Pulmonary artery endothelial cell (primary cell): ENCODE data around the gene ZNF697. TPM values are rescaled to one million over a fixed set of nuclear protein-coding genes. Genes with fewer than 3 reads are reported as not detected.

Source experiments
- DNase-seq: peaks from one replicate; pipeline ENCODE4 v3.0.0-alpha.2; 2011; ENCODE audit warnings: low read depth, low spot score
- total RNA-seq: library from RNA; depleted of rRNA; stranded (reverse); fragments of >200 nt; gene quantifications from 2 replicates; pipeline ENCODE4 v1.2.3, GENCODE V29; 2014

Gene ZNF697
- total RNA-seq, 1 donor from 2014 or later: 19.5 TPM

DNA sequence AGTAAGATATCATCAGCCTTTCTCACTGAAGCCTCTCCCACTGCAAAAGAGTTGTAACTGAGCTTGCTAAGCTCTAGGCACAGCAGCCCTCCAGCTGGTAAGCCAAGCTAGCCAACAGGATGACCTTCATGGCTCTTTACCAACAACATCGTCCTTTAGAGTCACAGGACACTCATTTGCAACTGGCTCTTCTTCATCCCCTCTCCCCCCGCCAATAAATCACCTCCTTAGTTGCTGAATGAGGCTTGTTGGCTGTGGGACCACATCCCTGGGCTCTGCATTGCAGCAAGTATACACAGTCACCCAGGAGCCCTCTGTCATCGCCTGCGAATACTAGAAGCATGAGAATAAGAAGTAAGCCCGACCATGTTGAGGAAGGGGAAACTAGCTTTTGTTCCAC is 16.0 kb upstream of the ZNF697 start:
- DNase-seq: no peak

DNA sequence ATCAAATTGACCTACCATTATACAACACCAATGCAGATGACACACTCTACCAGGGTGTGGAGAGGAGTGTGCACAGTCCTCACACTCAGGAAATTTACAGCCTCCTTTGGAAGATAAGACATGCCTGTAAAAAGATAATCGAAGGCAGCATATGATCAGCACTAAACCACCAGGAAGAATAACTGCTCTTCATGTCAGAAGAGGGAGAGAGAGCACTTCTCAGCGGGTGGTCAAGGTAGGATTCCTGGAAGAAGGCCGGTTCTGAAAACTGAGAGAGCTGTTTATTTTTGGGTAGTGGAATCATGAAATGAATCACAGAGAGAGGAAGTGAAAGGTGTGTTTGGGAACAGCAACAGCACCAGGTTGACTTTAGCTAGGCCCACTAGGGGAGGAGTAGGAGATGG is 14.0 kb upstream of the ZNF697 start:
- no peak for DNase-seq

DNA sequence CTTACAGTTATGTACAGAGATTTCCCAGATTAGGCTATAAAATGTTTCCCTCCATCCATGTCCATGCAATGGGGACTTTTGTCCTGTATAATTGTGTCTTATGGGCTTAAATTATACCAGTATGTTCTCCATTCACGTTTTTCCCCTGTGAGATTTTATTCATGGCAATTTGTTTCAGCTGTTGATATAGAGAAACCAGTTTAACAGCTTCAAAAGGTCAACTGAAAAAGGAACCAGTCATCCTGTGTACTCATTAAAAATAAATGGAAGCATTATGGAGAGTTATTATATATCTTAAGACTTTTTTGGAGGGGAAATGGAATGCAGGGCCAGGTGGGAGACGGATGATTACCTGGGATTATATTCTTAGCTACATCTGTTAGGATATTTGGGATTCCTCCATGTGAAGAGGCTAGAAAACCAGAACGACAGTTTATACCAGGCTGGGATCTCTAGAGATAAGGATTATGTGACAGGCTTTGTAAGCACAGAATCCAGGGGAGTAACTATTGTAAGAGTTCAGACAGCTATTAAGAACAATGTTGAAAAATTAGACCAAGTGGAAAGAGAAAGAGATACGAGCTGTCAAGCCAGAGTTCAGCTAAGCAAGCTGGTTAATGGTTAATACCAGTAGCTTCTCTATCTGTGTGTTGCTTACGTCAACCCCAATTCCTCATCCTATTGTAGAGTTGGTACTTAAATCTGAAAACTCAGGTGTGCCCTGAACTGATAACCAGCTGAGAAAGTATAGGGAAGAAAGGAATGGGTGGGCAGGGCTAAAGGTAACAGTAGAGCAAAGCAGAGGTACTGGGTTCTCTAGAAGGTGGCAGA is 12.4 kb upstream of the ZNF697 start:
- DNase-seq: no peak

DNA sequence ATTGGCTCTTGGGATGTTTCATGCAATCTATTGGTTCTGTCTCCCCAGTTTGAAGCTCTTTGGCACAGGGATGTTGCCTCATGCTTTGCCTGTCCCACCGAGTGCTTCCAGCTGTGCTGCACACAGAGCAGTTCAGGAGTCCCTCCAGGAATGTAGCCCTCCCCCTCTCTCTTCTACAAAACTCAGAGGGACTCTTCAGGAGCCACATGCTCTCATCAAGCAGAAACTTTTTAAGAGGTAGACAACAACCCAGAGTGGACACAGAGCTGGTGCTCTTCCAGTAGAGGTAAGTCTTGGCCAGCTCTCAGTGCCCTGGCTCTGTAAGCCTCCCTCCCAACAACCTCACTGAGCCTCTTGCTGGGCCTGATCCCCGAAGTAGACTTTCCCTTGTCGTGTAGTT is 11.6 kb upstream of the ZNF697 start:
- no peak for DNase-seq

DNA sequence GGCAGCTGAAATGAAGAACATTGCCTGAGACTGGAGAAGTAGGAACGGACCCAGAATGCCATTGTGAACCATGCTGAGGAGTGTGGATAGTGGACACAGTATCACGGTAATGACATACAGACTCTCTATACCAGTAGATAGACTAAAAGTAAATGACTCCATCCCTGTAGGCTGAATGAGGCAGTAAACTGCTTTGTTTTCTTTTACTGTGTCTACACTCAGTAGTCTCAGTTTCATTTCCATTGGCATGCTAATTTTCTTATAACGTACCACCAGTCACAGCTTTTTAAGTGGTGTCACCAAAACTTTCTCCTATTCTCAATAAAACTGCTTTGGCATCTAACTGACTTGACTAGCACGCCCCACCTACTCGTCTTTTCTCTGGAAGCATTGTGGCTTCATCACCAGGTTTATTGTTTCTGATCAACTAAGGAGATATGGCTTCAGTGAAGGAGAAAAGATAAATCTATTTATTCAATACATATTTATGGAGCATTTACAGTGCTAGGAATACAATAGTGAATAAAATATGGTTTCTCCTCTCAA is 8.4 kb upstream of the ZNF697 start:
- DNase-seq: no peak

DNA sequence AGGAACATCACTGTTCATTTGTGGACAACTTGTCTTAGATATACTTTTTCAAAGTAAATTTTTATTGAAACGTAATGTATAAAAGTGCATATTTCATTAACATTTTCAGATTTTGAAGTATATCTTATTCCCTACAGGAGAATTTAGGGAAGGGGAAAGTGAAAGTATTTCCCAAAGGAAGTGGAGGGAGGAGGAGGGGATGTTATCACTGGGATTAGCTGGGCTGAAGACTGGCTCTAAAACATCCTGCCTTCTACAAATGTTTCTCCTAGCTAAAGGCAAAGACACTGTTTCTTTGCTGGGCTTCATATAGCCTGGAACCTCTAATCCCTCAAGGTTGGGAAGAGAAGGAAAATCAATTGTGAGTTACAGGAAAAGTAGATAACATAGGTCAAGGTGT is 7.1 kb upstream of the ZNF697 start:
- no peak for DNase-seq

DNA sequence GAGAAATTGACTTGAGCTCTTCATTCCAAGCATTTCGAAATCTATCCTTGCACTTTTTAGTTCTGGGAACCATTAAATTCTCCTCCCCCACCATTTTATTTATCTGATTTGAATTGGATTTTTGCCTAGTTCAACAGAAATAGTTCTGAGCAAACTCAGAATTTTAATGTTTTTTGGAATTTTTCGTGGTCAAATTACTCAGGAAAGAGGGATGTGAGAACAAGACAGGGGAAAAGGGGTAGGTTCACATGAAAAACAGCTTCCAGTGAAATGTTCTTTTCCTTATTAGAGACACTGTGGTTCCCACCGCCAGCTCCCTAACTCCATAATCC is 5.7 kb upstream of the ZNF697 start:
- DNase-seq: no peak

DNA sequence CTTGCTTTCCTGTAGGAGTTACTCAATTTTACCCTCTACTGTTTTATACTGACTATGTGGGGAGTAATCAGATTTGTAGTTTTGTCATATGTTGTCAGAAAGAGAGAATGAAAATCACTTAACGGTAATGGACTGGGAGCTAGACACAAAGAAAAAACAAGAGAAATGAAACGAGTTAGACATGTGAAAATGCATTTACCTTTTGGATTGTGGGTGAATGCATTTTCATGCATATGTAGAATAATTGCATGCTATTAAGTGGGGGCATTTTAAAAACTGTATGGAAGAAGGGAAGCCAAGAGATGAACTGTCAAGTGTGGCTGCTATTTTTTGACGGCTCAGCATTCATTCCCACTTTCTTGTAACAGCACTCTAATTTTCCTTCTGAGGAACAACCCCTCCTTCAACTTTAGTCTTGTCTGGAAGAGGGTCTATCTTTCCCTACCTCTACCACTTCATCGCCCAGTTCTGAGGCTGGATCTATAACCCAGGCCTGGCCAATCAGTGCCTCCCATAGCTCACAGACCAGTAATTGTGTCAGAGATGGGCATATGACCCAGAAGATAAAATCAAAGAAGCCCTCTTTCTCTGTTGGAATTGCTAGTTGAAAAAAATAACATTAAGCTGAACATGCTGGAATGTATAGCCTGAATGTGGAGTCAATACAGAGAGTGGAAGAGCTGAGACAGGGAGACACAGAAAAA is 5.2 kb upstream of the ZNF697 start:
- no peak for DNase-seq

DNA sequence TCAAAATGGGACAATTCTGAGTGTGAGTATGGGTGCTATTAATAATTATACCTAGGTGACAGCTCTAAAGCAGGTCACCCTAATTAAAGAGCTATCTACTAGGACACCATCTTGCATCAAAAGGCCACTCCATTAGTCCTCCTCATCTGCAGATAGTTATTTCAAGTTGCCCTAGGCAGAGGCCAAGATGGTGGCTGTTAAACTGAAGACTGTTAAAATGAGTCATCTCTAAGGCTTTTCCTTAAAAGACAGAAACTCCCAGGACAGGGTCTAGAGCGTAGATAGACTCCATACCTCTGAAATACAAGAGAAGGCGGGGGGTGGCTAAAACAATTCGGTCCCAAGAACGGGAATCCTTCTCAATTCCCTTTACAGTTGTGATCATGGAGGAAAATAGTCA is 4.5 kb upstream of the ZNF697 start:
- DNase-seq: no peak

DNA sequence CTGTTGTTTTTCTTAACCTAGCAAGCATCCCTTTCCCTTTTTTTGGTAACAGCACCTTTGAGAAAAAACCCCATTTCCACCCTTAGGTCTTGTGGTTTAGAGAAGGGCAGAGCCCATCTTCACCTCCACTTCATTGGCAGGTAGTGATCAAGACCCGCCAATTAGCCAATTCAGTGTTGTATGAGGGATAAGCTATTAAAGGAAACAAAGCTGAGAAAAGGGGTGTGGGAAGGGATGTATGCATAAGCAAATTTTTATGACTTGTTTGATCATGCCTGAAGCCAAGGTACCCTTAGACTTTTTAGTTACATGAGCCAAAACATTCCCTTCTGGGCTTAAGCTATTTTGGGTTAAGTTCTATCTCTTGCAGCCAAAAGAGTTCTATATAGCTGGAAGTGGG is 3.6 kb upstream of the ZNF697 start:
- no peak for DNase-seq

DNA sequence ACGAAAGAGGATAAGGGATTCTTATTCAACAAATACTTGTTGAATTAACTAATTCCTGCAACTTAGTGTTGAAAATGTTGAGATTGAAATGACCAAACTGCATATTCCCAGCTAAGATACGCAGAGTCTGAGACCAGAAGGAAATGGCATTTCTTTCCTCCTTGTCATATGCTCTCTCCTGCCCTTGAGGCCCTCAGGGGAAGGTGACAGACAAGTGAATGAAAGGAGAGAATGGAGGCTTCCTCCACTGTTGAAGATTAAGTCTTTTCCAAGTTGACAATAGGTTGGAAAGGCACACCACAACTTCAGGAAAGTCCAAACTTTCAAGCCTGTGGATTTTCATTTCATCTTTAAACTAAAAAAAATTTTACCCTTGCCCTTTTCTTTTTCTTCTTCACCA is 3.1 kb upstream of the ZNF697 start:
- no peak for DNase-seq

DNA sequence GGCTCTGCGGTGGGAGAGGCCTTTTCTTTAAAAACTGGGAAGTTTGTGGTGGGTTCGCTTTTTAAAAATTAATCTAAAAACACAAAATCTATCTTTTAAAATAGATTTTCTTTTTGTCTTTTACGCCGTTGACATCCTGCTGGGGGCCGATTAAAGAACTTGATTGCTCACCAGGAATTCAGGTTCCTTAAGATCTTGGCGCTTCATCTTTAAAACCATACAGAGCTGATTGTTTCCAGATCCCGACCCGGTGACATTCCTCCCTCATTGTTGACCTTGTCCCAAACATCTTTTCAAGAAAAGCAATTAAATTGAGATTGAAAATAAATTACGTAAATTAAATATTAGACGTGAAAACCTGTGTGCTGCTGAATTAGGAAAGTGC is 546 bp upstream of the ZNF697 start:
- DNase-seq: no peak

DNA sequence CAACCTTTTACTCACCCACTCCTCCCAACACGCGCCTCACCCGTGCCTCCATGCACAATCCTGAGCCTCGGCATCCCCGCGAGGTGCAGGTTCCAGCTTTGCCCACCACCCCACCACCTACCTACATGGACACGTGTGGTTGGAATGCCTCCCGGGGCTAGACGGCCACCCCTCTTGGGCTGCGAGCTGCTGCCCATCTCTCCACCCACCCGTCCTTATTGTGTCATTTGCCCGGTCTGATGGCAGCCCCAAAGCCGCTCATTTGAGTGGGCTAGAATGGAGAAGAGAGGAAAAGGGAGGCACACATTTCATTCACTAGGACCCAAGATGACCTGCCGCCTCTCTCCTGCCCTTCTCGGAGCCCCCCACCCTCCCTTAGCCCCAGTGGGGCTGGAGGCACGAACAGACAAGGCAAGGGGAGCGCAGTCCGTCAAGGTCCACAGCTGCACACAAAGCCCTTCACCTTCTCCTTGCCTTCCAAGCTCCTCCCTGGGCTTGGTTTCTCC is 785 bp downstream of the ZNF697 start:
- DNase-seq: no peak

DNA sequence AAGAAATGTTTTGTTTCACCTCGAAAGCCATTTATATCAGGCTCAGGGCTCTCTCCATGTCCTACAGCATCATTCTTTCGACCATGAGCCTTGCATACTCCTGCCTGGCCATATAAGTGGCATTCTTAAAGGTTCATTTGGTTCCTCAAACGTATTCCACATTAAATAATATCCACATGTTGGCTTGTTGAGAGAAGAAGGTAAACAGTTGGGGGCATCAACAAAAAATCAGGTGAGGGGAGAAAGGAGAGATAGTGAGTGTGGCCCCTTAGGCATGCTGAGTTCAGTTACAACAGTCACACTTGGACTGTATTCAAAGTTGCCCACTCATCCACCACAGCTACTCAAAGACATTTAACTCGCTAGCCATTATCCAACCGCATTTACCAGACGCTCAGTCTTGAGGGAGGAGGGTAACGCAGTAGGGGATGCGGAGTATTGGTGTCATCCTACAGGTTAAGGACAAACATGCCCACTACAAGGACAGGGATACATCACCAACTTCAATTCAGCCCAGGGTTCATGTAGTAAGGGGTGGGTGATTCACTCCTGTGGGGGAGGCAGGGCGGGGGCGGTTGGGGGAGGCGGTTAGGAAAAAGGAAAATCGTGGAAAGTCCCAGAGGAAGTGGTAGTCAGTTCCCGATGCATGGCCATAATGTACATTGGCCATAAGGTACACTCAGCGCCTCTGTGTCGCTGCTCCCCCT is 1.4 kb downstream of the ZNF697 start:
- no peak for DNase-seq

DNA sequence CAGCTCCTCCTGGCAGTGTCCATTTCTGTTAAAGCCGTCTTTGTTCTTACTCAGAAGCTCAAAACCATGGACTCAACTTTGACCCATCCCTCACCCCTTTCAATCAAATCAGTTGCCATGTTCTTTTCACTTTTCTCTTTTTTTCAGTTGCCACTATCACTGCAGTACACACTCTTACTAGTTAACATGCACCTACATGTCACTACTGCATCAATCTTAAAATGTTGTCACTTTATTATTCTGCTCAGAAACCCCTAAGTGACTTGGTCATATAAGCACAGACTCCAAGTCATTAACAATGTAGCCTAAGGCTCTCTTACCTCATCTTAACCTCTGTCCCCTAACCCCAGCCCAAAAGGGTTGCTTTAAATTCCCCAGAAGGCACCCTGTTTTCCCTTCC is 9.0 kb downstream of the ZNF697 start:
- DNase-seq: no peak

DNA sequence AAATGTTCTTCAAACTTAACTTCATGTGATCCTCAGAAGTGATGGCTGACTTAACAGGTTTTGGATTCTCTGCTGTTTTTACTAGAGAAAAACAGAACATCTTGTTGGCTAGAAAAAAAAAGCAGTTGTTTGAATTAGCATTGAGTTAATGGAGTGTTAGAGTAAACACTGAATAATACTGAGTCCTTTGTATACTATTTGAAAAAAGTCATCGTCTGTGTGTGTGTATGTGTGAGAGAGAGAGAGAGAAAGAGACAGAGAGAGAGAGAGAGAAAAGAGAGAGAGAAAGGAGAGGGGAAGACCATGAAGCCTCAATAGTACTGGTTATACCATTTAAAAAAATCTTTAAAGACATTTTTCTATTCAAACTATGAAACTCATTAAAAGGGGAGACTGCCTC is 10.4 kb downstream of the ZNF697 start:
- DNase-seq: no peak

DNA sequence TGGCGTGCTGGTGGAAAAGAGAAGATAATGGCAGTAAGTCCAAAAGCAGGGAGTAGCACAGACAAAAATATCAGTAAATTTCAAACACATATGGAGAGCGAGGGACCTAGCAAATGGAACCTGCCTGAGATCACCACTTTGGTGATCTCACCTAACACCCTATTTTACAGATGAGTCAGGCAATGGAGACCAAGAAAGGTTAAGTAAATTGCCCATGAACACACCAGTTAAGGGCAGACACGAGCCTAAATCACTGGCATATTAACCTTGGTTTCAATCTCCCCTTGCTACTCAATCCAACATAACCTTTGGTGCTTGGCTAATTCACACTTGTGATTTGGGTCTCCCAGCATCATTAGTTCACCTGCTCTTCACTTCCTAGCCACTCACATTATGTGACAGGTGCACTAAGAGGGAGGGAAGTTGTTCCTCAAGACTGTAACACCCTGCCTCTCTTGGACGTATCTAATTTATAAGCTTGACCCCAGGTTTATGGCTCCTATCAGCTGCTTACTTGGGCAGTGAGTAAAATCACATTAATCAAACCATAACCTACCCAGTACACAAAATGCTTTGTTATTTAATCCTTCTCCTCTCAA is 11.5 kb downstream of the ZNF697 start:
- no peak for DNase-seq

DNA sequence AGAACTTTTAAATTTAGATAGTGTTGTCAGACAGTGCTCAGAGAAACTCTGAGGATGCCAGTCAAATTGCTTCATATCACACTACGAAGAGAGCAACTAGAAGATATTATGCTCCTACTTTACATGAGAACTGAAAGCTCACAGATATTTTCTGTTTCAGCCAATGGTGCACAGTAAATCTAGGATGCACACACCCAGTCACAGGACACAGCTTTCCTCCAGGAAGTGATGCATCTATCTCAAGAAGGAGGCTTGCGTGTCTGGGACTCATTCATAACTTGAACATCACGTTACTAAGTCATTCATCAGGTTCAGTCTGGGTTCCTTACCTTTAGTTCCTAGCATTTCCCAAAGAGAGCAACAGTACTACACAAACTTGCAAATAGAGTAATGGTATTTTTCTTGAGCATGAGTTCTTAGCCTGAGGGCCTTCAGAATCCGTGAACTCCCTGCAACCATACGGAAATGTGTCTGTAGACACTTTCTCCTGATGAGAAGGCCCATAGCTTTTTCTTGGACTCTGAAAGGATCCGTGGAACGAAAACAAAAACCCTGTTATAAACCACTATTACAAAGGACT is 12.2 kb downstream of the ZNF697 start:
- peak; percentile 78 for DNase-seq

DNA sequence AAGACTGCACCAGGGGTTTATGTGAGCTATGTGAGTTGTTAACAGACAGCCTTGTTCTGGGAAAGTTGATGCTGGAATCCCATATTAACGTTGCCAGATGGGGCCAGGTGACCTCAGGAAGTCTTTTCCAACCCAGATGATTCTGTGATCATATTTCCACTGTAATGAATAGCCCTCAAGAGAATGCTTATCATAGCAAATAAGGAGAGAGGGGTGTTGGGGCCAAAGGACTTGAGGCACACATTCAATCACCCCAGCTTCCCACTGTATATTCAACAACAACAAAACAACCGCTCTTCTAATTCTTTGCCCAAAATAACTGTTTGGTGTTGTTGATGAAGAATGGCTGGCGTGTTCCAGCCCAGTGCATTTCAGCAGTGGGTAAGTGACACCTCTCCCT is 14.1 kb downstream of the ZNF697 start:
- no peak for DNase-seq

DNA sequence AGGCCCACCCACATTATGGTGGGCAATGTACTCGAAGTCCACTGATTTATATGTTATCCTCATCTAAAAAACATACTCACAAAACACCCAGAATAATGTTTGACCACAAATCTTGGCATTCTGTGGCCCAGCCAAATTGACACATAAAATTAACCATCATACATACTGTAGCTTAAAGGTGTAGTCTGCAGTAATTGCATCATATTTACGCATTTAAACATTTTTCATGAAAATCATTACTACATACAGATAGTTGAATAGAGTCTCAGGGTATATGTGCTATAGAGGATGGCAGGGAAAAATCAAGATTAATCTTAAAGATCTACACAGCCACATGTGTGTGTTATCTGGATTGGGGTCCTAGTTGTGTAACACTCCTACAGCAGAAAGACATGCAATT is 14.5 kb downstream of the ZNF697 start:
- DNase-seq: no peak

DNA sequence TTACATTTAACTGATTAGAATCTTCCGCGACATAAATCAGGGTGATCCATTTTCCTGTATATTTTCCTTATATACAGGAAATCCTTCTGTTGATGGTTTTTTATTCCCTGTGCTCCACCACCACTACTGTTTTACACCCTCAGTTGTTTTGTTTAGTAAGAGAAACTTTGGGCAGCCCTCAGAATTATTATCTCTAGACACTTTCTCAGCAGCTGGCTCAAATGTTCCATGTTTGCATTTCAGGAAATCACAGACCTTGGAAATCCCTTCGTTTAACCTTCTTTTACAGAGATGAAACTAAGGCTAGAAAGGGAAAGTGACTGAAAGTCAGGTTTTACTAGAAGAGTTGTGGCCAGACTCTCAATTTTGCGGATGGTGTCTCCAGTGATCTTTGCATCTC is 15.2 kb downstream of the ZNF697 start:
- no peak for DNase-seq
